GM10266 (cell line): Measurements from ENCODE around the gene PRG2.

Source experiments
- DNase-seq: peaks from one replicate; pipeline ENCODE4 v3.0.0; 2012; ENCODE audit errors: extremely low spot score
- CTCF ChIP-seq: IDR thresholded peaks from 2 replicates; pipeline ENCODE4 v1.5.1; 2012; ENCODE audit warnings: mild to moderate bottlenecking, low read depth; ENCODE audit not compliant: control insufficient read depth, insufficient read depth; ENCODE audit errors: missing control alignments

The PRG2 gene

GRCh38 chr11:57387289-57388030, 3.0 kb downstream of the PRG2 start:
- no peak for TF ChIP-seq CTCF
- no peak for DNase-seq

- DNase-seq = no peak
- no peak for TF ChIP-seq CTCF
These were observed 4.1 kb downstream of the PRG2 start for GRCh38 chr11:57386178-57386940.

- DNase-seq = no peak
- TF ChIP-seq CTCF = no peak
These were observed 9.5 kb downstream of the PRG2 start, which contains the start of gene PRG3 for GRCh38 chr11:57380975-57381374. TSS of gene PRG3 (minus strand) at chr11:57381150. CDS start at chr11:57380708, 442 bp downstream.

- DNase-seq = no peak
These were observed 10.7 kb downstream of the PRG2 start for GRCh38 chr11:57379732-57380131.

GRCh38 chr11:57378186-57378585, 12.3 kb downstream of the PRG2 start:
- no peak for DNase-seq
- TF ChIP-seq CTCF = no peak

More at GRCh38 chr11:57379732-57380131, 10.7 kb downstream of the PRG2 start:
- no peak for TF ChIP-seq CTCF

- TF ChIP-seq CTCF = no peak
- DNase-seq = no peak
These were observed 13.3 kb downstream of the PRG2 start for GRCh38 chr11:57377107-57377506.
